GM19455 (cell line): ENCODE results near the gene ZMYND11.

Experiments
- ATAC-seq: cut with Tn5 transposase; IDR thresholded peaks from one replicate; pipeline ENCODE4 v1.9.1; 2021; ENCODE audit not compliant: unreplicated experiment

ZMYND11 gene

DNA sequence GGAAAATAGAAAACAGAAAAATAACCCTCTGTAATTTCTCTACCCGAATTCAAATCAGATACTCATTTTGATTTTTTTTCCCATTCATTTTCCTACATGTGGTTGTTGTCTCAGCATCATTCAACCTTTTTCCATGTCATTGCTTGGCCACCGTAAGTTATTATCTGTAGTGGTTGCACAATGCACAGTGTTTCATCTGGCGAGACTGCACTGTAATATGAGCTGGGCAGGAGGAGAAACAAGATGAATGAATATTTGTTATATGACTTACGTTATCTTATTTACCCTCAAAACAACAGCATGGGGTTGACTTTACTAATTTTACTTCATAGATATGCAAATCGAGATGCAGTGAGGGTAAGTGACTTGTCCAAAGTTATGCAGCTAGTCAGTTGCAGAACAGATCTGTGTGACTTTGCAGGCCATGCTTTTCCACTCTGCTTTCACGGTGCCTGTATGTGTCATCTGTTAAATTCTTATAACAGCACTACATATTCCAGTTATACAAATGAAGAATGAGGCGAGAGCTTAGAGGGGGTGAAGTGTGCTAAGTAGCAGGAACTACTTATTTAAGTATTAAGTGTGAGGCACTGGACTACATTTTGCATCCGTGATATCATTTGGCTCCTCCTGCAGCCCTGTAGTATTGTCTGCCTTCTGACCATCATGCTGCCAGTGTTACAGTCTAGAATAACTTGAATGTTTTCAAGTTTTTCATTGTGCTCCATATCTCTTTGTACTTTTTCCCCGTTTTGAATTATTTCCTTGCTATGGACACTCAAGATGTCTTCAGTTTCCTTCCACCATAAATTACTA lies 56.7 kb downstream of the ZMYND11 start:
- ATAC-seq: no peak

DNA sequence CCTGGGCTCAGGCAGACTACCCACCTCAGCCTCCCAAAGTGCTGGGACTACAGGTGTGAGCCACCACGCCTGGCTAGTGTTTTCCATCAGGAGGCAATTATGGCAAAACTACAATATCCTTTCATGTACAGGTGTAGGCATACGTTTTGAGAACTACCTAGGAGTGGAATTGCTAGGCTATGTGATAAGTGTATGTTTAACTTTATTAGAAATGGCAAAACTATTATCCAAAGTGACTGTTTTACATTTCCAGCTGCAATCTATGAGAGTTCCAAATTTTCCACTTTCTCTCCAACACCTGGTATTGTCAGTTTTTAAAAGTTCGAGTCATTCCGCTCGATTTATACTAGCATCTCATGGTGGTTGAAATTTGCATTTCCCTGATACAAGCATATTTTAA lies 59.0 kb downstream of the ZMYND11 start:
- no peak for ATAC-seq

DNA sequence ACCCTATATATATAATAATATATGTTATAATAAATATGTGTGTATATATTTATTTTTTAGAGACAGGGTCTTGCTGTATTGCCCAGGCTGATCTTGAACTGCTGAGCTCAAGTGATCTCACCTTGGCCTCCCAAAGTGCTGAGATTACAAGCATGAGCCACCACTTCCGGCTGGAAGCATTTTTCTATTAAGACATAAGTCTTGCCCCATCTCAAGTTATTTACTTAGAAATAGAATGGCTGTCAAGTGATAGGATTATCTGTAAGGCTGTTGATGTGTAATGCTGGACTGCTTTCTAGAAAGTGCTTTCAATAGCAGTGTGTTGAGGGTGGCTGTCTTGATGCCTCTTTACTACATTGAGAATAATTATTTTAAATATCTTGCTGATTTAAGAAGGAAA lies 65.2 kb downstream of the ZMYND11 start:
- ATAC-seq: no peak

DNA sequence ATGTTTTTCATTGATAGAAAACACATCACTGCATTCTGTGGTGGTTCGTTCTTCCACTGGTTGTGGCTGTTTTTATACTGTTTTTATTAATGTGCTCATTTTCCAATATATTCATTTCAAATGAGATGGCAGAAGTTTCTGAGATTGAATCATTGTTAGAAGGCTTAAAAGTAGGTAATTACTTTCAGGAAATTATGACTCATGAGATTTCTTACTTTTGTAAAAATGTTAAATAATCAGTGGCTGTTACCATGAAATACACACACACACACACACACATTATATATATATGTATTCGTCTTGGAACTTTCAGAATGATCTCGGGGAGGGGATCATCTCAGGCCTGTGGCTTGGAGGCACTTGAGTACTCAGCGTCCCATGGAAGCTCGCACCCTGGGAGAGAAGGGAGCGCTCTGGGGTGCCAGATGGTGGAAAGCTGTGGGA lies 66.1 kb downstream of the ZMYND11 start:
- no peak for ATAC-seq

DNA sequence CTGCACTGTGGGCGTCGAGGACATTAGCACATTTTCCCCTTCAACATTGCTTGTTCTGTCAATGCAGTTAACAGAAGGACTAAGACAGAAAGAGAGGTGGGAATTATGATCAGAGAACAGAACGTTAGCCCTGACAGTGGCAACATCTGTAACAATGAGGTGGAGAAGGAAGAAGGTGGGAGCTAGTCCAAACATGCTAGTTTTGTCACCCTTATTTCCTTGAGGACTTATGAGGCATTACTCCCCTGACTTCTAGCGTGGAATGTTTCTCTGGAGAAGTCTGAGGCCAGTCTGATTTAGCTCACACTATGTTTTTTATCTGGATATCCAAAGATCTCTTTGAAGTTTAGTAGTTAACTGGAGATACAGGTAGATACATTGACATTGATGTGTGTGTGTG lies 73.4 kb downstream of the ZMYND11 start:
- ATAC-seq: no peak

DNA sequence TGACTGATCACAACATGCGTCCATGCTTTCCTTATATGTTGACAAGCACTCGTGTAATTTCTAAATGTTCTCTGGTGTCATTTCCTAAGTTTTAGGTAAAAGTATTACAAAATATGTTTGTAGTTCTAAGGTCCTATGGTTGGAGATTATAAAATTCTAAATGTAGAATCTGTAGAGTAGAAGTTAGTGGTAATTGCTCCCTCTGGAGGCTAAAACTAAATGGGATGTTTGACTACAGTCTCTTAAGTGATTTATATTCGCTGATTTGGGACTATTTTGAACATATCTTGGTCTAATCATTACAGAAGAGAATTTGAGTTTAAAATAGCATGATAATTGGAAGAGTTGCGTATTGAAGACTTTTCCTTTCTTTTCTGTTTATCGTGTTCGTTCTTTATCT lies 74.1 kb downstream of the ZMYND11 start:
- no peak for ATAC-seq

DNA sequence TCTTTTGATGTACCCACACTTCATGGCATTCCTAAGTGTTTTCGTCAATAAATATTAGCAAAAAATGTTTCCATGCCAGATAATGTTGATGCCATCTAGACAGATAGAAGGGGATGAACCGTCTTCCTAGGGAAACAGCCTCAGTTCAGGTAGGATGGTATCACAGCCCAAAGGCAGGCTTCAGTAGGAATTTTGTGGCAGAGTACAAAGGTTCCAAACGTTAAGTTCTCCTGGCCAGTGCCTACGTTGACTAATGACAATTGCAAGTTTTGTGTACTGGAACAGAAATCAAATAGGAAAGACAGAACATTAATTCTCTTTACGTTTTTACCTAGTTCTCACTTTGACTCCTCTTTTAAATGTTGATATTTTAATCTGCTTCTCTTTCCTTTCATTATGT lies 75.0 kb downstream of the ZMYND11 start:
- no peak for ATAC-seq

DNA sequence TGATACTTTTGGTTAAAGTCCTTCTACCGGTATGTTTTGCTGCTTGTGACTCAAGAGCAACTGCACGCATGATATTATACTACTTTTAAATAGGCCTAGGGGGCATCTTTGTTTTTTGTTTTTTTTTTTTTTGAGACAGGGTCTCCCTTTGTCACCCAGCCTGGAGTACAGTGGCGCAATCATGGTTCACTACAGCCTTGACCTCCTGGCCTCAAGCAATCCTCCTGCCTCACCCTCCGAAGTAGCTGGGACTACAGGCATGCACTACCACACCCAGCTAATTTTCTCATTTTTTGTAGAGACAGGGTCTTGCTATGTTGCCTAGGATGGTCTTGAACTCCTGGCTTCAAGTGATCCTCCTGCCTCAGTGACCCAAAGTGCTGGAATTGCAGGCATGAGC lies 80.2 kb downstream of the ZMYND11 start:
- ATAC-seq: no peak

DNA sequence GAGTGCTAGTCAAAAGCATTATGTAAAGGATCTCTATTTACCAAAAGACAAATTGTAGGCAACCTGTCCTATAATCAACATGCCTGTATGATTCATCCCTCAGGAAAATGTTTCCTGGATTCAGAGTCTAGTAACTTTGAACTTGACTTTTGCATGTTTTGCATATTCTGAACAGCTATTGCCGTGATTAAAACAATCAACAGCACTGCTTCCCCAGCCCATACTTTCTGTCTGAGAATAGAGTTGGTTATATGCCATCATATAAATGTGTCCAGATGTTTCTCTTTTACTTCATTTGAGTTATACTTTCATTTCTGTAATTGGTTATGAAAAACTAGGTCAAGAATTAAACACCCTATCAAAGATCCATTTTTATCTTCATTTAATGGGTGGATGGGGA lies 83.5 kb downstream of the ZMYND11 start:
- ATAC-seq: no peak

DNA sequence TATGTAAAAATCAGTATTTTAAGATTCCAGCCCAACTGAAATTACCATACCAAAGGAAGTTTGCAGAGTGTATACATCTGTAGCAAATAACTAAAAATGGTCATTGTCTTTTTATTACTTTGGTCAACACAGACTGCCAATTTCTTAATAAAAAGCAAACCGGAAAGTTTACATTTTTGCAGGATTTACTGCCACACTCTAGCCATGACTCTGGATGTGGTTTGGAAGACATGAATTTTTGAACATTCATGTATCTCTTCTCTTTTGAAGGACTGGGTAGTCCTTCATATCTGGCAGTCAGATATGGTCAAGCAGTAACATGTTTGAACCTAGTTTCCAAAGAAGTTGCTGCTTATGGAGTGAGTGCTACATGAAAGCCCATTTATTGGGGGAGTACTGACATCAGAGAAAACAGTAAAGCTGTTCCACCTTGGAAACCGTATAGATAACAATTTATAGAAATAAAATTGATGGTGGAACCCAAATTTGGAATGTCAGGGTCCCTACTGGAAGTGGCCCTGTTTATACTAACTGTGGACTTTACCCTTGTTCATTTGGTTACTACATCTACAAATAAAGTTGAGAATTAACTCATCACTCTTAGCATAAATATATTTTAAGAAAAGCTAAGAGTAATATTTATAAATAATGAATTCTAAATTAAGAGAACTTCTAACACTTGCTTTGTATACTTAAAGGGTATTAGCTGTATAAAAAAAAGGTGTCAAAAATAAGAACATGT lies 84.6 kb downstream of the ZMYND11 start:
- no peak for ATAC-seq

DNA sequence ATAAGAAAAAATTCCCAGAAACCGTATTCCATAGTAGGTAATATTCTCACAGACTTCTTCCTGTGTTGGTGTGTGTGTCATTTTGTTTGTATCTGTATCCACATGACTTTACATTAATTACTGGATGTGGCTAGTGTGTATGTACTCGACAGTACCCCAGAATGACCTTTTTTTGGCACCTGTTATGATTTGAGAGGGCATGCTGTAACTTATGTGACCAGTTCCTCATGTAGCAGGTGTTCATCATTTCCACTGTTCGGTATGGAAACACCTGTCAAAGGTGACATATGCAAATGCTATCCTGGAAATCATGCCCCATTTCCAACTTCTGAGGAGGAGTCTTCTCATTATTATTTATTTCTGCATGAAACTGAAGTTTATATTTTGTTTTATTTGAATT lies 89.3 kb downstream of the ZMYND11 start:
- ATAC-seq: no peak

DNA sequence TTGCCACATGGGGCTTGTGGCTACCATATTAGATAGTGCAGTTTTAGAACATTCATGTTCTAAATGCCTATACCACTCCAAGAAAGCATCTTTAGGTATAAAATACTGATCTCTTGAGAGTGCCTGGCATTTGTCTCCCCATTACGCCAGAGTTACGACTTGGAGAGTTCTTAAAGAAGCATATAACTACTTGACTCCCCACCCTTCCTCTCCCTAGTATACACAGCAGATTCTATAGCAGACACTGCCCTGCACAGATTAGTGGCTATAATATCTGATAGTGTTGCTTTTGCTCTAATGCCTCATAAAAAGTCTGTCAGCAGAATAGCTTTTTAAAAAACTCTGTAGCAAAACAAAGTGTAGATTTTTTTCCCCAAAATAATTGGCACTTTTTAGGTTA lies 90.8 kb downstream of the ZMYND11 start:
- ATAC-seq: no peak

DNA sequence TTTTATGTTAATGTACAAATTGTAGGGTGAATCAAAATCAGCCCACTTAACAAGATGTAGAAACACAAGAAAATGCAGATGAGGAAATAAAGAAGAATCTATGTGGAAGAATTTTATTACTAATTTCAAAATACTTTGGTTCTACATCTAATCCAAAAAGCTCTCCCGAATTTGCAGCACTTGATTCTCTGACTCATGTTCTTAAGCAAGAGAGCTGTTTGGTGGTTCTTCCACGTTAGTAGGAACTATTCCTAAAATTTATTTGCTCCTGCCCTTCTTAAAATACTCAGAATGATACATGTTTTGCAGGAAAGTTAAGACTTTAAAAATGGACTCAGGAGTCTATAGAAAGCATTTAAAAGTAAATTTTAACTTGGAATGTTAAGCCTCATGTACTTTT lies 91.8 kb downstream of the ZMYND11 start:
- ATAC-seq: no peak

DNA sequence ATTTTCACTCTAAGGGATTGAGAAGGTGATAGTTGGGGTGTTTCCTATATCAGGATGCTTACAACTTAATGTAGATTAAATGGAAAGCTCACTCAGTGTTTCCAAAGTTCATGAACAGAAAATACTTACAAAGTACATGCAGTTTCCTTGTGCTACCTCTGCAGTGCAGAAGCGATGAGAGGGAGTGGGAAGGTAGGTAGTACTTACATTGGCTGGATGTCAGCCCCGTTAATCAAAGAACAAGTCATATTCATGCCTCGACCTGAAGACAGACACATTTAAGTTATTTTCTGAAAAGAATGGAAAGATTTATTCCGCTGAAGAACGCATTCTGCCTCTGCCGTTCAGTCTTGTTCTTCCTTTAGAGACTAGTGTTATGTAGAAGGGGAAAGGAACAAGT lies 93.1 kb downstream of the ZMYND11 start:
- no peak for ATAC-seq

DNA sequence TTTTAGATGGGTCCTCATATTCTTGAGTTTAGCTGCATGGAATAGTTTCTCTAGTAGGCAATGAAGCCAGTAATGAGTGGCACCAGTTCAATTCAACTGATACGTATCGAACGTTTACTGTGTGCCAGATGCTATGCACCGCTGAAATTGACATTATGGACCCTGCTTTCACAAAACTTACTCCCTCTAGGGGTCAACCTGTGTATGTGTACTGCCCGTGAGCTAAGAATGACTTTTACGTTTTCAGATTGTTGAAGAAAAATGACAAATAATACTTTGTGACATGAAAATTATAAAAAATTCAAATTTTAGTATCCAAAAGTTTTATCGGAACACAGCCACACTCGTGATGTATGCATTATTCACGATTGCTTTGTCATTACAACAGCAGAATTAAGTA lies 95.5 kb downstream of the ZMYND11 start:
- no peak for ATAC-seq

DNA sequence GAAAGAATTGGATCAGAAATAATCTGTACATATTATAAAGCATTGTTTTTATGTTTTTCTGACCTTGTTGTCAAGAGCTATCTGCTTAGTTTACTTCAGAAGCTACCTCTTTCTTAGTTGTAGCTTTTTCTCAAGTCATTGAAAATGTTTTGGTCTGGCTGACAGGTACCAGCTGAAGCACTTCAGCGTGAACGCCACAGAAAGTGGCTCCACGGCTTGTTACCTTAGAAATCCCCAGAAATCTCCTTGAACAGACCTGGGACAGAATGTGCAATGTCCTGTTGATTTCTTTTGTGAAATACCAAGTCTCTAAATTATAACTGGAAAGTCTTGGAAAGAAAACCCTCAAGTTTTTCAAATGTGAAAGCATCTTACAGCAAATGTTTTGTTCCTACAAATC lies 96.8 kb downstream of the ZMYND11 start:
- ATAC-seq: no peak

DNA sequence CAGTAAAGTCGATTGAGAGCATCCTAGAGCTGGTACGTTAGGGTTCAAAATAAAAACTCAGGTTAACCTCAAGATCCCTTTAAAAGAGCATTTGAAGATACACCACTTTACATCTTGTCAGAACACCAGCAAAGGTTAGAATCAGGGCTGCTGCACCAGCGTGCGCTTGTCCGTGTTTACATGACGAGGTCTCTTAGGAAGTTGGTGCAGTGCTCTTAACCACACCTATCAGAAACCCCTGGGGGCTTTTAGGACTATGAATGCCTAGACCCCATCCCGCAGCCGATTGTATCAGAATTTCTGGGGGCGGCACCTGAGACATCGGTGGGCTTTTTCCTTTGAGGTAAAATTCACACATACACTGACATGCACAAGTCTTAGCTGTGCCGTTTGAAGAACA lies 97.6 kb downstream of the ZMYND11 start:
- ATAC-seq: no peak

DNA sequence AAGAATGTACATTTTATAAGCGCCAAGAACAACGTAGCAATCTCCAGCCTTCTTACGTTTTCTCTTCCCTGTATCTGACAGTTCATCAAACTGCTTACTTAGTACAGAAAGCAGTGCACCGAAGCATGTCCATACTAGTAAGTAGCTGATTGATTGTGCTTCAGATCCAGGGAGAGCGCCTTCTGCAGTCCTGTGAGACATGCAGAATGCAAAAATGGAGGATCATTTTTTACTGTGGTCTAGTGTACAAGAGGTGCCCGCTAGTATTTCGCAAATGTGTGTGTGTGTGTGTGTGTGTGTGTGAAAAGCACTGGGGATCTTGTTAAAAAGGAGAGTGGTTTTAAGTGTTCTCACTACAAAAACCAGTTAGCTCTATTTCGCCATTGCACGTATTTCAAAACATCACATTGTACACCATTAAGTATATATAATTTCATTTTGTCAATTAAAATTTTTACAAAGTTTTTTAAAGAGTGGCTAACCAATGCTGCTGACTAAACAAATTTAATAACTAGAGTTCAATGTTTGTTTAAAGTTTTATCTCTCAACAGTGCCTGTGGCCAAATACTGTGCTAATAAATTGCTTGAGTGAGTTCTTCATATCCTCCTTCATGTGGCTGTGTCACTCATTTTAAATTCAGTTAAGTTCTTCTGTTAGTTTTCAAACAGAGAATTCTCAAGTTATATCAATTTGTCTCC lies 99.6 kb downstream of the ZMYND11 start:
- no peak for ATAC-seq

DNA sequence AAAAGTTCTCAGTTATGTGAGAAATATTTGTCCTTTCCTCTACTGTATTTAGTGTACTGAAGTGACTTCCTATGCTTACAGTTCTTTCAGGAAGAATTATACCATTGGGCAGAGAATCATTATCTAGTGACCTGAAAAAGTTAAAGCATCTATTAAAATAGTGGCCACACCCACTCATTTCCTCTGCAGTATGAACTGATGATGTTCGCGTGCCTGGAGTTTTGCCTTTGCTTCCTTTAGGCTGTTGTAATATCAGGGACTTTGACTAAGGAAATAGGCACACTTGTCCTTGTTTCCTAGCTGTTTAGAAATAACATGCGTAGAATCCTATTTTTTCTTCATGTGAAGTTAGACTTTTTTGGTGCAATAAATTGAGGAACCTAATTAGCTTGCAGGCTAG lies 100.7 kb downstream of the ZMYND11 start:
- no peak for ATAC-seq

DNA sequence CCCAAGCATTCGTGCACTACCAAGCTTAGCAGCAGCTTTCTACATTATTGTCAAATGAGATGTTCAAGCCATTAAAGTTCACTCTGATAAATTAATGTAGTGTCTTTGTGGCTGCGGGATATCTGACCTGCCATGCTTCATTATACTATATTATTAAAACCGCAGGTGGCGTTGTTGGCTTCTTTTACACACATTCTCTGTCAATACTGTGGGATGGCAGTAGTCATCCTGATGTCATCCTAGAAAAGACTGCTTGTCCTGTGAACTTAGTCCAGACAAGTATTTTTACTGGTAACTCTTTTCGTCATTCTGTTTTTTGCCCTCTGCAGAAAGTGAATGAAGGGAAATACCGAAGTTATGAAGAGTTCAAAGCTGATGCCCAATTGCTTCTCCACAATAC lies 103.9 kb downstream of the ZMYND11 start:
- no peak for ATAC-seq

DNA sequence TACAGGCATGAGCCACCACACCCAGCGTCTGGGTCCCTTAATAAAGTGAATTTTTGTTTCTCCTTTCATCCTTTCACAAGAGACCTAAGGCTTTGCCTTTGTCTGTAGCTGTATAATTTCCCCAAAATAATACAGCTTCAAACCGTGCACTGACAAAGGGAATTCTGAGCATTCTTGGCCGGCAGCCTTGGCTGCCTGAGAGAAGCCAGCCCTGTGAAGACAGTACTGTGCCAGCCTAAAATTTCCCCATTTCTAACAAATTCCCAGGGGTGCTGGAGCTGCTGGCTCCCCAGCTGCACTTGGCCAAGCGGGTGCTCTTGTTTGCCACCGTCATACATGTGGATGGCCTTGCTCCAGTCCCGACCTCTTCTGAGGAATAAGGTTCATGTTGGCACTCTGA lies 106.2 kb downstream of the ZMYND11 start:
- no peak for ATAC-seq
